GM18520 (cell line): ENCODE results near the gene NR3C2.

ENCODE experiments used
- ATAC-seq: cut with Tn5 transposase; IDR thresholded peaks from one replicate; pipeline ENCODE4 v1.9.1; 2021; ENCODE audit not compliant: unreplicated experiment

The NR3C2 gene

DNA sequence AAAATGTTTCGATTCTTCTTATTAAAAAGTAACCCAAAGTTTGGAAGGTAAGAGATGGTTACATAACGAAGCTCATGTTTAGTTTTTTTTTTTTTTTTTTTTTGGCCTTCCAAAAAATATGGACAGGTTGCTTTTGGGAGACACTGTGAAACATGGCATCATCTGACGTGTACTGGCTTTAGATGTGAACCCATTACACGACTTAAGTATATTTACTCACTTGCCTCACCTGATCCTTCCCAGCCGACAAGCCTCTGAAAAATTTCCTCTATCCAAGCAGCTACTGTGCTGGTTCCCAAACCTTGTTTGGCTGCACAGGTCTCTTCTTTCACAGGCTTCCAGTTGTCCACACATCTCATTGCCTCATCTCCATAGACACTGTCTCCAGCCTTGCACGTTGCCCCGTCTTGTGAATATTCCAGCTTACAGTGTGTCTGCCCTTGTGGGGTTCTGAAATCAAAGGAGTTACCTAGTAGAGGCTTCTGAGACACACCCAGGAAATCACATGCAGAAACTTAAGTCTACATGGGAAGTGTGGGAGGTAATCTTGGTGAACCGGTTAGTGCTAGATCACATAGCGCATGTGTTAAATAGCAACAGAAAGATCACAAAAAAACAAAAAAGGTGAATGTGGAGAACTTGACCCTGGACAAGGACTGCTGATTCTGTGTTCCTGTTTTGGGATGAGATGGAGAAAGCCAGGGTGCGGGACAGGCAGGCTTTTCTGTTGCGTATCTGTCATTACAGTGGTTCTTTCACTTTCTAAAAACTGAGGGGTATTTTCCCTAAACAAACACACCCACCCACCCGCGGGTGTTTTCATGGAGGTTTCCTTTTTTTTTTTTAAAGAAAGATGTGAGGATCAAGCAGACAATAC, 381.7 kb downstream of the NR3C2 start:
- no peak for ATAC-seq

GRCh38 chr4:148059617-148060180, 382.5 kb downstream of the NR3C2 start:
- ATAC-seq: peak; percentile 19

GRCh38 chr4:148057984-148058859, 384.0 kb downstream of the NR3C2 start:
- no peak for ATAC-seq

GRCh38 chr4:148057516-148057915, 384.7 kb downstream of the NR3C2 start:
- ATAC-seq: no peak

GRCh38 chr4:148056879-148057278, 385.3 kb downstream of the NR3C2 start:
- peak; percentile 87 for ATAC-seq

- ATAC-seq: no peak
Measured at GRCh38 chr4:148055844-148056243, 386.4 kb downstream of the NR3C2 start.

DNA sequence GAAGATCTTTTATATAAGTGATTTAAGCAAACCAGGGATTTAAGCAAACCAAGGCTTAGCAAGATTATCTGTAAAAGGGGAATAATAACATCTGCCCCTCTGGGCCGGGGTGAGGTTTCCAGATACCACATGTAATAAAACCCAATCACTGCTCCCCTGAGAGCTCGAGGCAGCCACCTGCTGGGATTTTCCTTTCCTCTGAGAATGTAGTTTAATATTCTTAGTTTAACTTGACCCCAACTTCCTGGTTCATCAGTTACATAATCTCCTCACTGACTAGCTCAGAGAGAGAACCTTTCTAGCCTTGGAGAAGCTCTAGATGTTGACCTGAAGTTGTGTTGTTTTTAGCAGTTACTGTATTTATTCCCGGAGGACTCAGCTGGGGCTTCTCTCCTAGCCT, 387.9 kb downstream of the NR3C2 start:
- ATAC-seq: no peak

- ATAC-seq: no peak
Measured at GRCh38 chr4:148053298-148054003, 388.8 kb downstream of the NR3C2 start.

DNA sequence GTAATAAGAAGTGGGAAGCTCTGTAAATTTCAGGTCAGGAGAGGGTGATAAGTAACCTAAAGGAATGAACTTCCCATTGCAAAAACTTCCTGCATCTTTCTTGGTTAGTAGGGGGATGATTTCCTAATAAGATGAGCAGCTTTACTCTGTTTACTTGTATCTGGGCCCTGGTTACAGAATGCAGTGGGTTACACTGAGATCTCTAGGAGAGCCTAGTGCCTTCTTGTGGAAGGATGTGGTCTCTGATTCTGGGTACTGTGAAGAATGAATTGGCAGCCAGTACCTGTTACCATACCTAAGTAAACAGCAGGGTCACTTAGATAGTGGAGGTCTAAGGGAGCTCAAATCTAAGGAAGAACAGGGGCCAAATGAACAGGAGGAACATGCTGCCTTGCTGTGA, 389.8 kb downstream of the NR3C2 start:
- no peak for ATAC-seq

DNA sequence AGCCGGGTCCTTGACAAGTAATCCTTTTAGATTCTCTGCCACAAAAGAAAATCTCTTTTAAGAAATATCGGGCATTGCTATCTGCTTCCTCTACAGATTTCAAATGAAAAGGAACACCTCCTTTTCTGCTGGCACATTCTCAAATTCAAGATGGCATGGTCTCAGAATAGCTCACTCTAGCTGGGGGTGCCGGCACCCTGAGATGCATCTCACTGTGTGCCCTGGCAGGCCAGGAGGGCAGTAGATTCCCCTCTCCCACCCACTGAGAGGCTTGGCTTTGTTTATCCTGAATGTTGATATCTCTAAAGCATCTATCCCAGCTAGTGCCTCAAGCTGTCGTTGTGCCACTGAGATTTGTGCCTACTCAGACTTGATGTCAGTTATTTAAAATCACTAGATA, 390.8 kb downstream of the NR3C2 start:
- ATAC-seq: no peak

DNA sequence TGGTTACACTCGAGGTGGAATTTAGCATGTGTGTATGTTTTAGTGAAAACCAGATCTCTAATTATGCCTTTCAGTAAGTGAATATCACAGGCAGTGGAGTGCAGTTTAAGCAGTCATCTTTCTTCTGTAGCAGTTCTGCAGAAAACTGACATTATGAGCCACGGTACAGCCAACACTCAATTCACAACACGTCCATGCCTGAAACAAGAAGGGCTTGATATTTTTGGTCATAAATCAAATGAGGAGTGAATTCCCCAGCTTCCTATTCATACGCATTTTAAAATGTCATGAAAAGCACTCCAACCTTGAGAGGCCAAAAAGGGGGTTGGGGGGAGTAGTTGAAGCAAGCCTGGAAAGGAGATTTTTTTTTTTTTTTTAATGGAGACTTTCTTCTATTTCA, 393.6 kb downstream of the NR3C2 start:
- no peak for ATAC-seq

DNA sequence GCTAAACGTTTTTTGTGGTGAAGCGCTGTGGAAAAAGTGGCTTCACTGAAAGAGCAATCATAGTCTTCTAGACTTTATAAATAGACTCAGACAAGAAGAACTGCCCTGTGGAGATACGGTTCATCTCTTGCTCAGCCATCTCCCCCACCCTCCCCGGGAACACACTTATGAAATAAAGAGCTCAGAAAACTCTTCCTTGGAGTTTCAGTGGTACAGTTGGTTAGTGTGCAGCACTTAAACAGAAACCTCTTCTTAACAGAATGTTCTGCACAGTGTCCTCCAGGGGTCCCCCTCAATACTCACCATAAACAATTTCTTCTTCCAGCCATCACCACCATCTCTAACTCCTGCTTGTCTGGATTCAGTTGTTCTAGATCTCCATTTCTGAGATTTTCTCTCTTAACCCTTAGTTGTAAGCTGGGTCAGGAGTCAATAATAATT, 397.3 kb downstream of the NR3C2 start:
- peak; percentile 73 for ATAC-seq

DNA sequence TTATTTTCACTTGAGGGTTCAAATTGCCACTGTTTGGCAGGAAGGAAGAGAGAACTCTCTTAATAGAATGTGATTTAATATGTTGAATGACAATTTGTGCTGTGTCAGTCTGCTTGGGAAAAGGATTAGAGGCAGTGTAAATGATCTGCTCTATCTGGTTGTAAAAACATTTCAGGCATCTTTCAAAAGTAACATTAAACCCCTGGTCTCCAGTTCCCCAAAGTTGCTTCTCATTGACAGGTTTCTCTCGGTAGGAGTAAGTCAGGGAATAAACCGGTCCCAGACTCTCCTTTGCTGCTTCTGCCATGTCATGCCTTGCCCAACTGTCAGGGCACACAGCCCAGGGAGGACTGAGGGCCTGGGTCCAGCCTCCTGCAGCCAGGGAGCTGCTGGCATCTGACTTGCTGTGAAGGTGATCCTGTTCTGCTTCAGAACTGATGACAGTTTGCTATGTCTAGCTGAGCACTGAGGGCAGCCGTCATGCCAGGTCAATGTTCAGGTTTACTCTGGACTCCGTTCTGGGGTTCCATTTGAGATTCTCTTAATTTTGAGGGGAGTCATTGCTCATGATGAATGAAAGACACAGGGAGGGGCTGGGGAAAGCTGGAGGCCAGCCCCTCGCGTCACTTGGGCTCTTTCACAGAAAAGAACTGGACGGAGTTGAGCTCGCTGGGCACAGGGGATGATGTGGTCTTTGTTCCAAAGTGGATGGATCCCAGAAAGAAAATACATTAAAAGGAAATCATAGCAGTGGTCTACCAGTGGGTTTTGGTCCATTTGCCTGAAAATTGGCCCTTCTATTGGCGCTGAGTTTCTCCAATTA, 397.9 kb downstream of the NR3C2 start:
- no peak for ATAC-seq

DNA sequence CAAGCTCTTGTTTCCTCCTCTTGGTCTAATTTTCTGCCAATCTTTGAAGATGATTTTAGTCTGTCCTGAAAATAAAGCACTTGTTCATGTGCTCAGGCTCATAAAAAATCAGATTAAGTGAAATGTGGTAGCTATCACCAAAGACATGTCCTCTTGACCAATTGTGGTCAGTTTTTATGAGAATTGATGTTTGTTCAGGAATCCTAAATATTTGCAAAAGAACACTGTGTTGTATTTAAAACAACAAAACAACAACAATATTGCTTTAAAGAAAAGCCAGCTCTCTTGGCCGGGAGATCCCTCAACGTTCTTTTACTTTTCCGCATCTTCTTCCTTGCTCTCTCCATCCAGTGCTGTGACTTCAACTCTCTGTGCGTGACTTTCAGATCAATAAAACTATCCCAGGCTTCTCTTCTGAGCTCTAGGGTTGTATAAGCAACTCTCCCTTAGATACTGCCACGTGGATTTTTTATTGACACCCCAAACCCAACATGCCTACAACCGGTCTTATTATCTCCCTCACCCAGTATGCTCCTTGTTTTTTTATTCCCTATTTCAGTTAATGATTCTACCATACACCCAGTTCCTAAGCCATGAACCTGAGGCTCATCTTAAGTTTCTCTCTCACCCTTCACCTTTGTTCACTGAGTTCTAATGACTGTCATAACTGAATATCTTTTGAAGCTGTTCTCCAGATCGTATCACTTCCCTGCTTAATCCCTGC, 400.4 kb downstream of the NR3C2 start:
- no peak for ATAC-seq

- ATAC-seq: no peak
Measured at GRCh38 chr4:148034813-148035212, 407.4 kb downstream of the NR3C2 start.

DNA sequence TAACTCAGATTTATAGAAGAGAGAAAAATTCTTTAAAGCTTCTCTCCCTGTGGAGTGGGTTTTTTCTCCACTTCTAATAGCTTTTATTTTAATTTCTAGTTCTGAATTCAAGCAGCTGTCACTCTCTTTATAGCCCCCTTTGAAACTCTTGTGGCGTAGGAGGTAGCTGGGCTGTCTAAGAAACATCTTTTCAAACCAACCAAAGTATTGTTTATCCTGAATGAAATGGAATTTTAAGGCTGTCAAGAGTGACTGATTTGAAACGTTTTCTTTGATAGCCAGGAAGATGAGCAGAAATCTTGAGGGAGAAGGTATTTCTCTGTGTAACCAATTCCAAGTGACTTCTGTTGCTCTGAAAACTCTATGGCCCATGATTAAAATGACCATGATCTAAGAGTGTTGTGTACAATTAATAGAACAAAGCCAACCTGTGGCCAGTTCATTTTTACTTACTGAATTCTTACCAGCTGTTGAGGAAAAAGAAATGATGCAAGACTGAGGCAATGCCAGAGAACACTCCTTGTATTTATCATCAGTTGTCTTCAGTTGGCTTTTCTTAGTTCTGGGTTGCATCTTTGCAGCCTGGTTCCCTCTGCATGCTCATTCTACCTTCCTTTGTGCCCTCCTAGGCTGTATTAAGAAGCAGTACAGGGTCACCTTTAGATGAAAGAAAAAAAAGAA, 411.9 kb downstream of the NR3C2 start:
- ATAC-seq: no peak

- ATAC-seq: no peak
Measured at GRCh38 chr4:148029781-148030180, 412.4 kb downstream of the NR3C2 start.
